Karpas-422 (cell line): ENCODE results near the gene S1PR3. TPM values are rescaled to one million over a fixed set of nuclear protein-coding genes. Genes with fewer than 3 reads are reported as not detected.

Source experiments
- DNase-seq: peaks from one replicate; pipeline ENCODE4 v3.0.0-alpha.2; 2015
- H2AFZ ChIP-seq: fragments of 200-600 bp; sonication (generic); 2 replicates; pipeline ENCODE4 v1.6.1; 2014; ENCODE audit warnings: antibody characterized with exemption, low read length, mixed read lengths
- H3K27ac ChIP-seq: fragments of 200-600 bp; sonication (generic); 2 replicates; pipeline ENCODE4 v1.5.1; 2014; ENCODE audit warnings: mild to moderate bottlenecking, low read length, moderate library complexity
- H3K27me3 ChIP-seq: fragments of 200-600 bp; sonication (generic); 2 replicates; pipeline ENCODE4 v1.6.1; 2014; ENCODE audit warnings: low read length, mixed read lengths
- H3K36me3 ChIP-seq: fragments of 200-600 bp; sonication (generic); 2 replicates; pipeline ENCODE4 v1.6.1; 2014; ENCODE audit warnings: low read length, mixed read lengths; ENCODE audit not compliant: insufficient read depth
- H3K4me1 ChIP-seq: fragments of 200-600 bp; sonication (generic); 2 replicates; pipeline ENCODE4 v1.6.1; 2014; ENCODE audit warnings: mild to moderate bottlenecking, low read length, mixed read lengths
- H3K4me2 ChIP-seq: fragments of 200-600 bp; sonication (generic); 2 replicates; pipeline ENCODE4 v1.6.1; 2014; ENCODE audit warnings: low read length, low read depth, mild to moderate bottlenecking; ENCODE audit not compliant: poor library complexity, severe bottlenecking
- H3K4me3 ChIP-seq: fragments of 200-600 bp; sonication (generic); 2 replicates; pipeline ENCODE4 v1.5.1; 2014; ENCODE audit warnings: mild to moderate bottlenecking, antibody characterized with exemption, low read length, mixed read lengths
- H3K79me2 ChIP-seq: fragments of 200-600 bp; sonication (generic); 2 replicates; pipeline ENCODE4 v1.6.1; 2014; ENCODE audit warnings: mild to moderate bottlenecking, low read length, mixed read lengths
- H3K9ac ChIP-seq: fragments of 200-600 bp; sonication (generic); 2 replicates; pipeline ENCODE4 v1.6.0; 2014; ENCODE audit warnings: low read length
- H3K9me2 ChIP-seq: fragments of 200-600 bp; sonication (generic), shearing (Covaris generic); replicated peaks from 2 replicates; pipeline ENCODE4 v1.6.0; 2014; ENCODE audit warnings: mild to moderate bottlenecking, low read length, moderate library complexity; ENCODE audit not compliant: insufficient read depth
- H3K9me3 ChIP-seq: fragments of 300-700, 200-600 bp; sonication (generic); 2 replicates; pipeline ENCODE4 v1.6.1; 2014; ENCODE audit warnings: low read length, mixed read lengths
- H4K20me1 ChIP-seq: fragments of 200-600 bp; sonication (generic); 2 replicates; pipeline ENCODE4 v1.6.1; 2014; ENCODE audit warnings: mild to moderate bottlenecking, antibody characterized with exemption, low read length, low read depth; ENCODE audit not compliant: insufficient read depth
- total RNA-seq: library from RNA; depleted of rRNA; stranded (reverse); fragments of >200 nt; shearing (Covaris generic); gene quantifications from 2 replicates; pipeline ENCODE4 v1.2.3, GENCODE V29; 2014; ENCODE audit warnings: low replicate concordance

S1PR3 gene
- total RNA-seq, 1 experiment from 2014 or later: not detected

- Histone ChIP-seq H4K20me1 (no peaks in the 10 kb centered on the region), H3K4me2 (no peak overlapping the region), H3K9me2 (no peaks in the 10 kb centered on the region), H3K27ac (no peak overlapping the region), H3K9me3 (no peaks in the 10 kb centered on the region), H2AFZ (no peak overlapping the region), H3K79me2 (no peaks in the 10 kb centered on the region), H3K9ac (no peak overlapping the region), H3K27me3 (peaks cover 3% of the 10 kb centered on the region; the same call in 1 of the 2 replicates), H3K36me3 (no peaks in the 10 kb centered on the region), H3K4me3 (no peak overlapping the region), H3K4me1 (peaks cover 7% of the 10 kb centered on the region)
- no peak for DNase-seq
Measured at GRCh38 chr9:89042984-89043383, 51.7 kb downstream of the S1PR3 start.

GRCh38 chr9:89044104-89044503 lies 52.8 kb downstream of the S1PR3 start:
- H3K36me3 ChIP-seq: no peaks in the 10 kb centered on the region
- H3K27ac ChIP-seq: no peak overlapping the region
- H3K79me2 ChIP-seq: no peaks in the 10 kb centered on the region
- no peak for DNase-seq
- H2AFZ ChIP-seq: no peak overlapping the region
- H3K9ac ChIP-seq: no peak overlapping the region
- H3K4me2 ChIP-seq: no peak overlapping the region
- no peaks in the 10 kb centered on the region for H3K9me3 ChIP-seq
- H3K4me1 ChIP-seq: no peaks in the 10 kb centered on the region
- H4K20me1 ChIP-seq: no peaks in the 10 kb centered on the region
- peaks cover 3% of the 10 kb centered on the region; the same call in 1 of the 2 replicates for H3K27me3 ChIP-seq
- H3K4me3 ChIP-seq: no peak overlapping the region
- H3K9me2 ChIP-seq: no peaks in the 10 kb centered on the region

GRCh38 chr9:89044881-89045280 lies 53.6 kb downstream of the S1PR3 start:
- Histone ChIP-seq H3K4me1 (no peaks in the 10 kb centered on the region), H3K27me3 (no peaks in the 10 kb centered on the region; the same call in 1 of the 2 replicates), H3K9me3 (no peaks in the 10 kb centered on the region), H3K4me2 (no peak overlapping the region), H2AFZ (no peak overlapping the region), H3K79me2 (no peaks in the 10 kb centered on the region), H3K9ac (no peak overlapping the region), H3K4me3 (no peak overlapping the region), H3K36me3 (no peaks in the 10 kb centered on the region), H3K27ac (no peak overlapping the region), H4K20me1 (no peaks in the 10 kb centered on the region), H3K9me2 (no peaks in the 10 kb centered on the region)
- no peak for DNase-seq

- Histone ChIP-seq H3K27ac (no peak overlapping the region), H4K20me1 (no peaks in the 10 kb centered on the region), H3K9me3 (no peaks in the 10 kb centered on the region), H3K9ac (no peak overlapping the region), H3K27me3 (no peaks in the 10 kb centered on the region), H3K79me2 (no peaks in the 10 kb centered on the region), H2AFZ (no peak overlapping the region), H3K4me1 (no peaks in the 10 kb centered on the region), H3K36me3 (no peaks in the 10 kb centered on the region), H3K4me2 (no peak overlapping the region), H3K9me2 (no peaks in the 10 kb centered on the region), H3K4me3 (no peak overlapping the region)
- no peak for DNase-seq
Measured at GRCh38 chr9:89046832-89047231, 55.6 kb downstream of the S1PR3 start.

- DNase-seq: no peak
- Histone ChIP-seq H3K36me3 (no peaks in the 10 kb centered on the region), H3K9ac (no peak overlapping the region), H3K79me2 (no peaks in the 10 kb centered on the region), H3K9me2 (no peaks in the 10 kb centered on the region), H2AFZ (no peak overlapping the region), H3K4me2 (no peak overlapping the region), H3K4me1 (no peaks in the 10 kb centered on the region), H3K27ac (no peak overlapping the region), H3K4me3 (no peak overlapping the region), H4K20me1 (no peaks in the 10 kb centered on the region), H3K27me3 (no peaks in the 10 kb centered on the region), H3K9me3 (no peaks in the 10 kb centered on the region)
Measured at GRCh38 chr9:89047667-89048066, 56.4 kb downstream of the S1PR3 start.

GRCh38 chr9:89048616-89049015 lies 57.3 kb downstream of the S1PR3 start:
- Histone ChIP-seq H3K9ac (no peak overlapping the region), H3K9me3 (no peaks in the 10 kb centered on the region), H4K20me1 (no peaks in the 10 kb centered on the region), H3K36me3 (no peaks in the 10 kb centered on the region), H3K27me3 (no peaks in the 10 kb centered on the region), H3K79me2 (no peaks in the 10 kb centered on the region), H3K4me2 (no peak overlapping the region), H2AFZ (no peak overlapping the region), H3K4me3 (no peak overlapping the region), H3K9me2 (no peaks in the 10 kb centered on the region), H3K4me1 (no peaks in the 10 kb centered on the region), H3K27ac (no peak overlapping the region)
- no peak for DNase-seq

GRCh38 chr9:89049646-89050045 lies 58.4 kb downstream of the S1PR3 start:
- H3K27me3 ChIP-seq: no peaks in the 10 kb centered on the region
- no peaks in the 10 kb centered on the region for H4K20me1 ChIP-seq
- no peak for DNase-seq
- no peak overlapping the region for H2AFZ ChIP-seq
- H3K9me2 ChIP-seq: no peaks in the 10 kb centered on the region
- H3K9ac ChIP-seq: no peak overlapping the region
- H3K79me2 ChIP-seq: no peaks in the 10 kb centered on the region
- H3K4me1 ChIP-seq: no peaks in the 10 kb centered on the region
- H3K4me3 ChIP-seq: no peak overlapping the region
- no peaks in the 10 kb centered on the region for H3K36me3 ChIP-seq
- no peaks in the 10 kb centered on the region for H3K9me3 ChIP-seq
- H3K4me2 ChIP-seq: no peak overlapping the region
- H3K27ac ChIP-seq: no peak overlapping the region

GRCh38 chr9:89051421-89052025 lies 60.3 kb downstream of the S1PR3 start:
- Histone ChIP-seq H3K9ac (no peak overlapping the region), H3K4me2 (no peak overlapping the region), H4K20me1 (no peaks in the 10 kb centered on the region), H3K79me2 (no peaks in the 10 kb centered on the region), H3K9me3 (no peaks in the 10 kb centered on the region), H3K36me3 (no peaks in the 10 kb centered on the region), H3K9me2 (no peaks in the 10 kb centered on the region), H3K27me3 (no peaks in the 10 kb centered on the region), H3K4me3 (no peak overlapping the region), H3K27ac (no peak overlapping the region), H3K4me1 (no peaks in the 10 kb centered on the region), H2AFZ (no peak overlapping the region)
- DNase-seq: no peak
